K562 (cell line): Measurements from ENCODE around the gene FGGY. TPM values are rescaled to one million over a fixed set of nuclear protein-coding genes. Genes with fewer than 3 reads are reported as not detected.

ENCODE experiments used
- C11orf30 ChIP-seq: fragments of 450-650 bp; IDR thresholded peaks from 2 replicates; pipeline ENCODE4 v1.6.1; 2016; ENCODE audit warnings: low read depth, mild to moderate bottlenecking
- GTF2E2 ChIP-seq: fragments of 200-800 bp; sonication (Bioruptor generic); IDR thresholded peaks from 2 replicates; pipeline ENCODE4 v1.6.1; 2016; ENCODE audit warnings: missing genetic modification characterization, missing compliant biosample characterization
- IRF2 ChIP-seq: sonication (generic); formaldehyde crosslinking; IDR thresholded peaks from 2 replicates; pipeline ENCODE4 v1.8.1; 2022; ENCODE audit warnings: mild to moderate bottlenecking, missing genetic modification reagents
- MTA2 ChIP-seq: fragments of 450-650 bp; IDR thresholded peaks from 2 replicates; pipeline ENCODE4 v1.6.1; 2016; ENCODE audit warnings: low read depth
- NFIC ChIP-seq: fragments of 450-650 bp; IDR thresholded peaks from 2 replicates; pipeline ENCODE4 v1.6.1; 2017; ENCODE audit warnings: mild to moderate bottlenecking, inconsistent platforms
- NR2C1 ChIP-seq, 2 experiments: fragments of 450-650 bp; IDR thresholded peaks; 2 replicates each; pipeline ENCODE4 v1.6.1; 2017; ENCODE audit warnings: mild to moderate bottlenecking in 2 of 2, antibody characterized with exemption in 1 of 2, inconsistent platforms in 1 of 2, missing compliant biosample characterization in 1 of 2, missing genetic modification characterization in 1 of 2
- NR2F6 ChIP-seq: fragments of 450-650 bp; formaldehyde crosslinking; IDR thresholded peaks from 2 replicates; pipeline ENCODE4 v1.4.0; 2020; ENCODE audit warnings: mild to moderate bottlenecking
- RBM15 ChIP-seq: fragments of 200-400 bp; formaldehyde crosslinking; IDR thresholded peaks from 2 replicates; pipeline ENCODE4 v1.6.1; 2018; ENCODE audit warnings: mild to moderate bottlenecking, low read length, moderate library complexity; ENCODE audit not compliant: insufficient read depth
- RUNX1 ChIP-seq: sonication (generic); IDR thresholded peaks from 2 replicates; pipeline ENCODE4 v1.6.1; 2016; ENCODE audit warnings: antibody characterized with exemption, low read depth
- SAFB ChIP-seq: fragments of 200-400 bp; formaldehyde crosslinking; IDR thresholded peaks from 2 replicates; pipeline ENCODE4 v1.6.1; 2017; ENCODE audit warnings: low read depth, low read length, borderline replicate concordance
- SMAD1 ChIP-seq: fragments of 150-350 bp; IDR thresholded peaks from 2 replicates; pipeline ENCODE4 v1.6.1; 2014; ENCODE audit warnings: low read length, low read depth; ENCODE audit not compliant: partially characterized antibody
- SOX6 ChIP-seq: fragments of 450-650 bp; IDR thresholded peaks from 2 replicates; pipeline ENCODE4 v1.6.1; 2014; ENCODE audit warnings: mild to moderate bottlenecking
- TAL1 ChIP-seq: fragments of 450-650 bp; IDR thresholded peaks from 2 replicates; pipeline ENCODE4 v1.6.1; 2016; ENCODE audit warnings: mild to moderate bottlenecking
- TEAD1 ChIP-seq, 2 experiments: fragments of 450-650 bp in 1 of 2; sonication (generic) in 1 of 2; formaldehyde crosslinking; IDR thresholded peaks; 2 replicates each; pipeline versions ENCODE4 v1.4.0 to v1.8.0; 2020 to 2022; ENCODE audit warnings: mild to moderate bottlenecking in 2 of 2, missing genetic modification reagents in 1 of 2
- TEAD4 ChIP-seq, 2 experiments: sonication (generic) in 1 of 2; formaldehyde crosslinking in 1 of 2; IDR thresholded peaks; 2 replicates each; pipeline versions ENCODE4 v1.6.1 to v1.8.0; 2012 to 2022; ENCODE audit warnings: borderline replicate concordance in 1 of 2, inconsistent platforms in 1 of 2, low read length in 1 of 2, mild to moderate bottlenecking in 1 of 2, missing genetic modification reagents in 1 of 2
- ZKSCAN3 ChIP-seq: fragments of 250-450 bp; sonication (Bioruptor Pico); IDR thresholded peaks from 2 replicates; pipeline ENCODE4 v1.4.0; 2020
- polyA plus RNA-seq, 8 experiments: library from polyadenylated mRNA; depleted of rRNA in 4 of 8; stranded (reverse) in 5 of 8; unstranded in 3 of 8; fragments of >200 nt; fragmentation: Nextera tagmentation in 2 of 8; fragmentation: Illumina TruSeq in 1 of 8; extraction: Ambion mirVana in 2 of 8; extraction: Trizol in 1 of 8; gene quantifications; 2 replicates each; pipeline versions ENCODE4 v1.2.1 to v1.2.3, GENCODE V29; 2011 to 2014; ENCODE audit warnings: inconsistent platforms in 1 of 8, missing spikeins in 1 of 8
- total RNA-seq, 7 experiments: library from RNA; depleted of rRNA in 6 of 7; stranded (reverse); fragments of >200 nt in 6 of 7; fragmentation: Illumina TruSeq in 2 of 7; extraction: Trizol in 2 of 7; gene quantifications; 2 replicates each; pipeline versions ENCODE4 v1.2.1 to v1.2.3, GENCODE V29; 2011 to 2021; ENCODE audit warnings: low replicate concordance in 1 of 7
- TF ChIP-seq, protein P1 (sequence below): fragments of 200-800 bp; sonication (Bioruptor generic); IDR thresholded peaks from 2 replicates; pipeline ENCODE4 v1.6.1; 2016; ENCODE audit warnings: missing genetic modification characterization, missing compliant biosample characterization
- TF ChIP-seq, protein P2 (sequence below), 2 experiments: IDR thresholded peaks; 2 replicates each; pipeline ENCODE4 v1.6.1; 2011; ENCODE audit warnings: borderline replicate concordance in 1 of 2, control low read depth in 1 of 2, low read depth in 1 of 2, low read length in 1 of 2, mild to moderate bottlenecking in 1 of 2, mixed read lengths in 1 of 2, moderate library complexity in 1 of 2; ENCODE audit not compliant: insufficient read depth in 1 of 2, insufficient read length in 1 of 2, poor library complexity in 1 of 2, severe bottlenecking in 1 of 2; ENCODE audit errors: extremely low read depth in 1 of 2
- TF ChIP-seq, protein P3 (sequence below): fragments of 250-450 bp; sonication (Bioruptor Pico); IDR thresholded peaks from 2 replicates; pipeline ENCODE4 v1.4.0; 2020; ENCODE audit warnings: borderline replicate concordance

The FGGY gene
- total and polyA plus RNA-seq, 9 of the 15 experiments (the other 6 are each of a cell fraction or from before 2014, with no cell fraction given) = 9.7 to 19.2 (median 12.6) TPM

DNA sequence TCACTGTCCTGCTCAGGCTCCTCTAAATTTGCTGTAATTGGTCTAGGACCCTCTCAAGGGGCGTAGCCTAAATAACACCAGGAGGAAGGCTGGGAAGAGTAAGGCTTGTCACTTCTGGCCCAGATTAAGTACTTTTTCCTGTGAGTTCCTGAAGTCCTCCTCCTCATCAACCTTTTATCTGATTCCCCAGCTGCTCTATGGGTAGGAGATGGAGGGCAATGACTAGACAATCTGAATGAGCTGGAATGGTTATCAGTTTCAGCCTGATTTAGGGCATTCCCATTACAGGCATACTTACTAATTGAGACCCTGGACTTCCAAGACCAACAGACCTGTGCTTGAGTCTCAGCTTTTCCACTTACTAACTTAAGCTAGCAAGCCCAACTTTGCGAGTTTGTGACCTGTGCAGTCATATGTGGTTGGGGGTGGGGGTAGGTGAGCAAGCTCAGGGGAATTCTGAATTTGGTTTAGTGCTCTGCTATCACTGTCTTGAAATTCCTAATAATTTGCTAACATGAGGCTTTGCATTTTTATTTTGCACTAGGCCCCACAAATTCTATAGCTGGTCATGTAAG is 18.0 kb upstream of the FGGY start (continued):
- TF ChIP-seq, protein P1, sequence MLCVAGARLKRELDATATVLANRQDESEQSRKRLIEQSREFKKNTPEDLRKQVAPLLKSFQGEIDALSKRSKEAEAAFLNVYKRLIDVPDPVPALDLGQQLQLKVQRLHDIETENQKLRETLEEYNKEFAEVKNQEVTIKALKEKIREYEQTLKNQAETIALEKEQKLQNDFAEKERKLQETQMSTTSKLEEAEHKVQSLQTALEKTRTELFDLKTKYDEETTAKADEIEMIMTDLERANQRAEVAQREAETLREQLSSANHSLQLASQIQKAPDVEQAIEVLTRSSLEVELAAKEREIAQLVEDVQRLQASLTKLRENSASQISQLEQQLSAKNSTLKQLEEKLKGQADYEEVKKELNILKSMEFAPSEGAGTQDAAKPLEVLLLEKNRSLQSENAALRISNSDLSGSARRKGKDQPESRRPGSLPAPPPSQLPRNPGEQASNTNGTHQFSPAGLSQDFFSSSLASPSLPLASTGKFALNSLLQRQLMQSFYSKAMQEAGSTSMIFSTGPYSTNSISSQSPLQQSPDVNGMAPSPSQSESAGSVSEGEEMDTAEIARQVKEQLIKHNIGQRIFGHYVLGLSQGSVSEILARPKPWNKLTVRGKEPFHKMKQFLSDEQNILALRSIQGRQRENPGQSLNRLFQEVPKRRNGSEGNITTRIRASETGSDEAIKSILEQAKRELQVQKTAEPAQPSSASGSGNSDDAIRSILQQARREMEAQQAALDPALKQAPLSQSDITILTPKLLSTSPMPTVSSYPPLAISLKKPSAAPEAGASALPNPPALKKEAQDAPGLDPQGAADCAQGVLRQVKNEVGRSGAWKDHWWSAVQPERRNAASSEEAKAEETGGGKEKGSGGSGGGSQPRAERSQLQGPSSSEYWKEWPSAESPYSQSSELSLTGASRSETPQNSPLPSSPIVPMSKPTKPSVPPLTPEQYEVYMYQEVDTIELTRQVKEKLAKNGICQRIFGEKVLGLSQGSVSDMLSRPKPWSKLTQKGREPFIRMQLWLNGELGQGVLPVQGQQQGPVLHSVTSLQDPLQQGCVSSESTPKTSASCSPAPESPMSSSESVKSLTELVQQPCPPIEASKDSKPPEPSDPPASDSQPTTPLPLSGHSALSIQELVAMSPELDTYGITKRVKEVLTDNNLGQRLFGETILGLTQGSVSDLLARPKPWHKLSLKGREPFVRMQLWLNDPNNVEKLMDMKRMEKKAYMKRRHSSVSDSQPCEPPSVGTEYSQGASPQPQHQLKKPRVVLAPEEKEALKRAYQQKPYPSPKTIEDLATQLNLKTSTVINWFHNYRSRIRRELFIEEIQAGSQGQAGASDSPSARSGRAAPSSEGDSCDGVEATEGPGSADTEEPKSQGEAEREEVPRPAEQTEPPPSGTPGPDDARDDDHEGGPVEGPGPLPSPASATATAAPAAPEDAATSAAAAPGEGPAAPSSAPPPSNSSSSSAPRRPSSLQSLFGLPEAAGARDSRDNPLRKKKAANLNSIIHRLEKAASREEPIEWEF (CRISPR knock-in tag) = no peak
- TF ChIP-seq TAL1 = peak; percentile 74
- TF ChIP-seq SOX6 = peak; percentile 47; the same call in 1 of the 2 replicates
- TF ChIP-seq, protein P2, sequence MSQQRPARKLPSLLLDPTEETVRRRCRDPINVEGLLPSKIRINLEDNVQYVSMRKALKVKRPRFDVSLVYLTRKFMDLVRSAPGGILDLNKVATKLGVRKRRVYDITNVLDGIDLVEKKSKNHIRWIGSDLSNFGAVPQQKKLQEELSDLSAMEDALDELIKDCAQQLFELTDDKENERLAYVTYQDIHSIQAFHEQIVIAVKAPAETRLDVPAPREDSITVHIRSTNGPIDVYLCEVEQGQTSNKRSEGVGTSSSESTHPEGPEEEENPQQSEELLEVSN (IDR thresholded peaks at IDR 0.05; ENCODE audit: borderline replicate concordance in 1 of 2, extremely low read depth in 1 of 2, insufficient read depth in 1 of 2, insufficient read length in 1 of 2, low read depth in 1 of 2, low read length in 1 of 2, poor library complexity in 1 of 2, severe bottlenecking in 1 of 2) = no peak
- TF ChIP-seq SAFB = no peak
- no peak for TF ChIP-seq SMAD1
- TF ChIP-seq TEAD4 (IDR thresholded peaks at IDR 0.05; ENCODE audit: low read length) = peak; percentile 82
- no peak for TF ChIP-seq TEAD4 (CRISPR knock-in tag; IDR thresholded peaks at IDR 0.05; ENCODE audit: borderline replicate concordance)
- TF ChIP-seq RBM15 = no peak
- no peak for TF ChIP-seq IRF2 (CRISPR knock-in tag)
- no peak for TF ChIP-seq NR2F6
- TF ChIP-seq, protein P3, sequence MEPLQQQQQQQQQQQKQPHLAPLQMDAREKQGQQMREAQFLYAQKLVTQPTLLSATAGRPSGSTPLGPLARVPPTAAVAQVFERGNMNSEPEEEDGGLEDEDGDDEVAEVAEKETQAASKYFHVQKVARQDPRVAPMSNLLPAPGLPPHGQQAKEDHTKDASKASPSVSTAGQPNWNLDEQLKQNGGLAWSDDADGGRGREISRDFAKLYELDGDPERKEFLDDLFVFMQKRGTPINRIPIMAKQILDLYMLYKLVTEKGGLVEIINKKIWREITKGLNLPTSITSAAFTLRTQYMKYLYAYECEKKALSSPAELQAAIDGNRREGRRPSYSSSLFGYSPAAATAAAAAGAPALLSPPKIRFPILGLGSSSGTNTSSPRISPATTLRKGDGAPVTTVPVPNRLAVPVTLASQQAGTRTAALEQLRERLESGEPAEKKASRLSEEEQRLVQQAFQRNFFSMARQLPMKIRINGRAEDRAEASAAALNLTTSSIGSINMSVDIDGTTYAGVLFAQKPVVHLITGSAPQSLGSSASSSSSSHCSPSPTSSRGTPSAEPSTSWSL (CRISPR knock-in tag) = no peak
- TF ChIP-seq NFIC = no peak
- TF ChIP-seq NR2C1 (IDR thresholded peaks at IDR 0.05) = no peak
- TF ChIP-seq NR2C1 (tag; IDR thresholded peaks at IDR 0.05) = no peak
- TF ChIP-seq TEAD1 (CRISPR knock-in tag; IDR thresholded peaks at IDR 0.05) = peak in 1 of 2 experiments; percentile 63; a peak in 1 of 4 replicates
- no peak for TF ChIP-seq GTF2E2 (tag)
- TF ChIP-seq MTA2 = peak; percentile 57
- TF ChIP-seq RUNX1 = no peak
- TF ChIP-seq ZKSCAN3 (CRISPR knock-in tag) = no peak
- TF ChIP-seq C11orf30 = peak; percentile 66
